HG02588 (cell line): ENCODE results near the gene MON1A.
"Not testable (repeated sequence)": the region's sequence is repeated elsewhere in the genome, so short reads cannot be mapped to it uniquely, and the experiment has no call there.

Experiments
- ATAC-seq: cut with Tn5 transposase; IDR thresholded peaks from one replicate; pipeline ENCODE4 v1.9.1; 2021; ENCODE audit warnings: mild to moderate bottlenecking, moderate library complexity; ENCODE audit not compliant: unreplicated experiment

Gene MON1A

GRCh38 chr3:49924683-49925082, 4.9 kb downstream of the MON1A start:
- ATAC-seq: no peak

- ATAC-seq: not testable (repeated sequence)
These were observed 11.6 kb downstream of the MON1A start for GRCh38 chr3:49917806-49918590.

- no peak for ATAC-seq
These were observed 12.9 kb downstream of the MON1A start for GRCh38 chr3:49916686-49917085.

GRCh38 chr3:49914906-49915305, 14.7 kb downstream of the MON1A start:
- ATAC-seq: no peak

- ATAC-seq: no peak
These were observed 16.7 kb downstream of the MON1A start for GRCh38 chr3:49912881-49913281.

GRCh38 chr3:49911611-49912010, 18.0 kb downstream of the MON1A start:
- ATAC-seq: no peak

GRCh38 chr3:49911124-49911420, 18.5 kb downstream of the MON1A start:
- no peak for ATAC-seq

GRCh38 chr3:49910409-49911123, 19.0 kb downstream of the MON1A start:
- ATAC-seq: no peak

GRCh38 chr3:49908373-49909199, 21.0 kb downstream of the MON1A start:
- ATAC-seq: no peak

GRCh38 chr3:49906073-49906743, 23.4 kb downstream of the MON1A start:
- no peak for ATAC-seq

GRCh38 chr3:49904448-49904847, 25.2 kb downstream of the MON1A start:
- not testable (repeated sequence) for ATAC-seq

GRCh38 chr3:49903451-49904424, 25.9 kb downstream of the MON1A start, which contains the start of gene MST1R:
TSS of gene MST1R (minus strand) at chr3:49903873. CDS start at chr3:49903609, 264 bp downstream.
- ATAC-seq: no peak

- no peak for ATAC-seq
These were observed 26.9 kb downstream of the MON1A start for GRCh38 chr3:49902511-49903345.

GRCh38 chr3:49901366-49902339, 28.0 kb downstream of the MON1A start:
- ATAC-seq: no peak

GRCh38 chr3:49900491-49901153, 29.0 kb downstream of the MON1A start:
- no peak for ATAC-seq

- ATAC-seq: no peak
These were observed 29.8 kb downstream of the MON1A start for GRCh38 chr3:49899815-49900214.

GRCh38 chr3:49898991-49899390, 30.6 kb downstream of the MON1A start:
- no peak for ATAC-seq
